Immature natural killer cell (primary cell): ENCODE results near the gene PYDC2. TPM values are rescaled to one million over a fixed set of nuclear protein-coding genes. Genes with fewer than 3 reads are reported as not detected.
"Not testable (repeated sequence)": the region's sequence is repeated elsewhere in the genome, so short reads cannot be mapped to it uniquely, and the experiment has no call there.

Source experiments
- DNase-seq, 3 donors: peaks; one replicate each; pipeline ENCODE4 v3.0.0; 2022; ENCODE audit warnings: mixed read lengths in 1 of 3
- H3K27ac Mint-ChIP-seq, 6 donors: one replicate each; pipeline ENCODE4 v1.8.0; 2020; ENCODE audit warnings: mixed read lengths in 6 of 6, mild to moderate bottlenecking in 5 of 6, inconsistent platforms in 4 of 6, moderate library complexity in 3 of 6
- H3K27me3 Mint-ChIP-seq, 3 donors: one replicate each; pipeline ENCODE4 v1.8.0; 2020 to 2021; ENCODE audit warnings: low read depth in 3 of 3, mild to moderate bottlenecking in 3 of 3, mixed read lengths in 3 of 3, moderate library complexity in 3 of 3, inconsistent platforms in 1 of 3
- H3K36me3 Mint-ChIP-seq, 3 donors: one replicate each; pipeline ENCODE4 v1.8.0; 2020; ENCODE audit warnings: mixed read lengths in 3 of 3, inconsistent platforms in 2 of 3, mild to moderate bottlenecking in 2 of 3
- H3K4me1 Mint-ChIP-seq, 2 donors: one replicate each; pipeline ENCODE4 v1.8.0; 2020; ENCODE audit warnings: inconsistent platforms in 2 of 2, mild to moderate bottlenecking in 2 of 2, mixed read lengths in 2 of 2, moderate library complexity in 1 of 2
- H3K4me3 Mint-ChIP-seq, 5 donors: one replicate each; pipeline ENCODE4 v1.8.0; 2020; ENCODE audit warnings: mild to moderate bottlenecking in 5 of 5, mixed read lengths in 5 of 5, inconsistent platforms in 3 of 5, moderate library complexity in 3 of 5
- H3K9me3 Mint-ChIP-seq, 6 donors: one replicate each; pipeline ENCODE4 v1.8.0; 2020; ENCODE audit warnings: mild to moderate bottlenecking in 6 of 6, mixed read lengths in 6 of 6, inconsistent platforms in 4 of 6, moderate library complexity in 3 of 6
- polyA plus RNA-seq, 3 donors: library from polyadenylated mRNA; unstranded; fragments of 300-500 nt; fragmentation: Illumina TruSeq; gene quantifications; one replicate each; pipeline ENCODE4 v1.2.3, GENCODE V29; 2021

Gene PYDC2
- polyA plus RNA-seq, 3 donors from 2014 or later, result not detected

GRCh38 chr3:191435981-191436380 is 25.0 kb upstream of the PYDC2 start:
- no peak overlapping the region for H3K27ac Mint-ChIP-seq
- H3K4me3 Mint-ChIP-seq, result no peak overlapping the region
- H3K27me3 Mint-ChIP-seq, result peaks cover 0 to 5% (median 0%) of the 10 kb centered on the region in 3 donors
- peaks cover 0 to 17% (median 3%) of the 10 kb centered on the region in 6 donors for H3K9me3 Mint-ChIP-seq
- H3K36me3 Mint-ChIP-seq, result no peaks in the 10 kb centered on the region
- no peak for DNase-seq
- no peaks in the 10 kb centered on the region for H3K4me1 Mint-ChIP-seq

GRCh38 chr3:191438150-191438814 is 22.7 kb upstream of the PYDC2 start:
- Mint-ChIP-seq H3K27ac (no peak overlapping the region), H3K27me3 (peaks cover 0 to 3% (median 0%) of the 10 kb centered on the region in 3 donors), H3K9me3 (peaks cover 0 to 17% (median 3%) of the 10 kb centered on the region in 6 donors), H3K36me3 (no peaks in the 10 kb centered on the region), H3K4me3 (no peak overlapping the region), H3K4me1 (no peaks in the 10 kb centered on the region)
- DNase-seq, result no peak

GRCh38 chr3:191440532-191440931 is 20.4 kb upstream of the PYDC2 start:
- Mint-ChIP-seq H3K27me3 (peaks cover 0 to 3% (median 0%) of the 10 kb centered on the region in 3 donors), H3K4me1 (no peaks in the 10 kb centered on the region), H3K27ac (no peak overlapping the region), H3K9me3 (peaks cover 0 to 17% (median 3%) of the 10 kb centered on the region in 6 donors), H3K4me3 (no peak overlapping the region), H3K36me3 (no peaks in the 10 kb centered on the region)
- no peak for DNase-seq

- DNase-seq, result no peak
- Mint-ChIP-seq H3K27ac (no peak overlapping the region), H3K36me3 (no peaks in the 10 kb centered on the region), H3K4me3 (no peak overlapping the region), H3K4me1 (no peaks in the 10 kb centered on the region), H3K27me3 (no peaks in the 10 kb centered on the region), H3K9me3 (peaks cover 0 to 12% (median 3%) of the 10 kb centered on the region in 6 donors)
Observed at GRCh38 chr3:191441687-191442086, 19.3 kb upstream of the PYDC2 start.

- no peak overlapping the region for H3K4me3 Mint-ChIP-seq
- H3K27ac Mint-ChIP-seq, result no peak overlapping the region
- no peaks in the 10 kb centered on the region for H3K4me1 Mint-ChIP-seq
- H3K27me3 Mint-ChIP-seq, result peaks cover 0 to 2% (median 0%) of the 10 kb centered on the region in 3 donors
- H3K36me3 Mint-ChIP-seq, result no peaks in the 10 kb centered on the region
- H3K9me3 Mint-ChIP-seq, result peaks cover 0 to 10% (median 7%) of the 10 kb centered on the region in 6 donors
- no peak for DNase-seq
Observed at GRCh38 chr3:191444569-191444968, 16.4 kb upstream of the PYDC2 start.

GRCh38 chr3:191449256-191449655 is 11.7 kb upstream of the PYDC2 start:
- H3K9me3 Mint-ChIP-seq, result peaks cover 0 to 17% (median 10%) of the 10 kb centered on the region in 6 donors
- no peaks in the 10 kb centered on the region for H3K36me3 Mint-ChIP-seq
- H3K27me3 Mint-ChIP-seq, result peaks cover 0 to 2% (median 2%) of the 10 kb centered on the region in 3 donors
- DNase-seq, result no peak
- H3K27ac Mint-ChIP-seq, result no peak overlapping the region
- H3K4me3 Mint-ChIP-seq, result no peak overlapping the region
- no peaks in the 10 kb centered on the region for H3K4me1 Mint-ChIP-seq

- DNase-seq, result no peak
- H3K4me1 Mint-ChIP-seq, result no peaks in the 10 kb centered on the region
- peaks cover 0 to 15% (median 7%) of the 10 kb centered on the region in 6 donors for H3K9me3 Mint-ChIP-seq
- H3K4me3 Mint-ChIP-seq, result no peak overlapping the region
- H3K27ac Mint-ChIP-seq, result no peak overlapping the region
- no peaks in the 10 kb centered on the region for H3K36me3 Mint-ChIP-seq
- H3K27me3 Mint-ChIP-seq, result peaks cover 0 to 2% (median 0%) of the 10 kb centered on the region in 3 donors
Observed at GRCh38 chr3:191455257-191455952, 5.6 kb upstream of the PYDC2 start.

- no peaks in the 10 kb centered on the region for H3K36me3 Mint-ChIP-seq
- no peak overlapping the region for H3K4me3 Mint-ChIP-seq
- H3K9me3 Mint-ChIP-seq, result peaks cover 0 to 3% (median 2%) of the 10 kb centered on the region in 6 donors
- H3K27me3 Mint-ChIP-seq, result peaks cover 0 to 2% (median 0%) of the 10 kb centered on the region in 3 donors
- DNase-seq, result no peak
- no peak overlapping the region for H3K27ac Mint-ChIP-seq
- no peaks in the 10 kb centered on the region for H3K4me1 Mint-ChIP-seq
Observed at GRCh38 chr3:191460360-191460759, 603 bp upstream of the PYDC2 start.

- no peaks in the 10 kb centered on the region for H3K36me3 Mint-ChIP-seq
- no peaks in the 10 kb centered on the region for H3K4me1 Mint-ChIP-seq
- no peak overlapping the region for H3K4me3 Mint-ChIP-seq
- no peak overlapping the region for H3K27ac Mint-ChIP-seq
- H3K9me3 Mint-ChIP-seq, result peaks cover 0 to 19% (median 7%) of the 10 kb centered on the region in 6 donors
- DNase-seq, result no peak
- H3K27me3 Mint-ChIP-seq, result peaks cover 0 to 4% (median 3%) of the 10 kb centered on the region in 3 donors
Observed at GRCh38 chr3:191470080-191470479, 9.1 kb downstream of the PYDC2 start.

- H3K4me3 Mint-ChIP-seq, result no peak overlapping the region
- H3K4me1 Mint-ChIP-seq, result no peaks in the 10 kb centered on the region
- no peak overlapping the region for H3K27ac Mint-ChIP-seq
- peaks cover 0 to 4% (median 3%) of the 10 kb centered on the region in 3 donors for H3K27me3 Mint-ChIP-seq
- DNase-seq, result no peak
- H3K9me3 Mint-ChIP-seq, result peaks cover 0 to 23% (median 7%) of the 10 kb centered on the region in 6 donors
- H3K36me3 Mint-ChIP-seq, result no peaks in the 10 kb centered on the region
Observed at GRCh38 chr3:191470545-191470944, 9.6 kb downstream of the PYDC2 start.

GRCh38 chr3:191473661-191474198 is 12.8 kb downstream of the PYDC2 start:
- Mint-ChIP-seq H3K4me3 (no peak overlapping the region), H3K4me1 (no peaks in the 10 kb centered on the region), H3K27ac (no peak overlapping the region), H3K36me3 (no peaks in the 10 kb centered on the region), H3K9me3 (peaks cover 0 to 23% (median 5%) of the 10 kb centered on the region in 6 donors), H3K27me3 (peaks cover 0 to 4% (median 3%) of the 10 kb centered on the region in 3 donors)
- no peak for DNase-seq

- no peaks in the 10 kb centered on the region for H3K4me1 Mint-ChIP-seq
Observed at GRCh38 chr3:191476066-191476772, 15.3 kb downstream of the PYDC2 start.

GRCh38 chr3:191483994-191484393 is 23.0 kb downstream of the PYDC2 start:
- DNase-seq, H3K36me3 Mint-ChIP-seq, H3K4me3 Mint-ChIP-seq, H3K4me1 Mint-ChIP-seq, H3K27ac Mint-ChIP-seq, H3K27me3 Mint-ChIP-seq: not testable (repeated sequence)
- peaks cover 13 to 29% (median 15%) of the 10 kb centered on the region in 6 donors for H3K9me3 Mint-ChIP-seq

More at GRCh38 chr3:191476066-191476772, 15.3 kb downstream of the PYDC2 start:
- Mint-ChIP-seq H3K36me3 (no peaks in the 10 kb centered on the region), H3K4me3 (no peak overlapping the region), H3K27me3 (peaks cover 0 to 3% (median 0%) of the 10 kb centered on the region in 3 donors), H3K27ac (no peak overlapping the region), H3K9me3 (peaks cover 3 to 18% (median 9%) of the 10 kb centered on the region in 6 donors)
- DNase-seq, result no peak
